Body of pancreas (tissue), 4 donors: ENCODE measurements around the gene ZDHHC16.

Experiments used
- CTCF ChIP-seq, 7 experiments: fragments of 450-650 bp in 4 of 7; fragments of 200-600 bp in 3 of 7; sonication (generic) in 3 of 7; IDR thresholded peaks; one replicate each; pipeline ENCODE4 v1.5.1; 2016 to 2019; ENCODE audit warnings: antibody characterized with exemption in 7 of 7
- POLR2A ChIP-seq, 3 donors: fragments of 450-650 bp; IDR thresholded peaks; one replicate each; pipeline ENCODE4 v1.6.1; 2016; ENCODE audit warnings: antibody characterized with exemption in 3 of 3, mild to moderate bottlenecking in 2 of 3

DNA sequence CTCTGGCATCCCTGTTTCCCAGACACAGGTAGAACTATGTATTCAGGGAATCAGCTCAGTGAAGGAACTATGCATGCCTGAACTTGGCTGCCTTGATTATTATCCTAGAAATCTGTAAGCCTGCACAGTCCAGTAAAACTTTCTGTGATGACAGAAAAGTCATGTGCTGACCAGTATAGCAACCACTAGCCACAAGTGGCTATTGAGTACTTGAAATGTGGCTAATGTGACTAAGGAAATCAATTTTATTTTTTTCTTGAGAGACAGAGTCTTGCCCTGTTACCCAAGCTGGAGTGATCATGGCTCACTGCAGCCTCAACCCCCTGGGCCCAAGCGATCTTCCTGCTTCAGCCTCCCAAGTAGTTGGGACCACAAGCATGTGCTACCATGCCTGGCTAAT, 3.7 kb upstream of the ZDHHC16 start:
- TF ChIP-seq CTCF (IDR thresholded peaks at IDR 0.05) (no peak), POLR2A (IDR thresholded peaks at IDR 0.05) (no peak)
